HepG2 (cell line): ENCODE results near the gene PDZD11. TPM values are rescaled to one million over a fixed set of nuclear protein-coding genes. Genes with fewer than 3 reads are reported as not detected.

Source experiments
- ATAC-seq: fragments of 200-7000 bp; cut with Tn5 transposase; 3 replicates; pipeline ENCODE4 v1.9.1; 2020; ENCODE audit warnings: mild to moderate bottlenecking, moderate library complexity
- BruUV-seq: library from RNA; stranded (reverse); fragments of 400-500 nt; replicated peaks from 2 replicates; lab custom pipeline; 2021; lab: Mats Ljungman, UMichigan
- CTCF ChIA-PET: fragments of 300-600 bp; formaldehyde crosslinking; extraction: SDS; loops from one replicate; lab custom pipeline; 2021; ENCODE audit warnings: low total read pairs, inconsistent platforms, low intra/inter-chr PET ratio; lab: Yijun Ruan, JAX
- POLR2A ChIA-PET: fragments of 350-600 bp; sonication (Branson Sonifier 250); formaldehyde crosslinking; loops from one replicate; lab custom pipeline; 2020; ENCODE audit warnings: antibody characterized with exemption, inconsistent platforms; lab: Yijun Ruan, JAX
- DNase-seq: peaks from one replicate; pipeline ENCODE4 v3.0.0-alpha.2; 2015; ENCODE audit warnings: low spot score
- FAIRE-seq: peaks from 3 replicates; lab custom pipeline; 2011; peaks lifted over from hg19 to GRCh38; lab: Jason Lieb, UNC
- H2AFZ ChIP-seq: one replicate; pipeline ENCODE4 v1.6.1; 2011; ENCODE audit warnings: low read length, inconsistent platforms
- H3K27ac ChIP-seq: fragments of 300-600 bp; 3 replicates; pipeline ENCODE4 v1.8.0; 2011; ENCODE audit warnings: mixed run types, mild to moderate bottlenecking, mixed read lengths, low read length, inconsistent platforms; ENCODE audit not compliant: insufficient read depth; ENCODE audit errors: extremely low read length
- H3K27me3 ChIP-seq, 2 experiments: fragments of 200-600 bp in 1 of 2; 2 replicates in 1 of 2; 3 replicates in 1 of 2; pipeline versions ENCODE4 v1.6.0 to v1.8.0; 2011; ENCODE audit warnings: low read length in 2 of 2, mild to moderate bottlenecking in 2 of 2, moderate library complexity in 2 of 2, inconsistent platforms in 1 of 2; ENCODE audit not compliant: insufficient read depth in 2 of 2, control insufficient read depth in 1 of 2
- H3K36me3 ChIP-seq, 2 experiments: fragments of 200-600 bp in 1 of 2; replicated peaks in 1 of 2; 2 replicates in 1 of 2; 3 replicates in 1 of 2; pipeline versions ENCODE4 v1.5.1 to v1.8.0; 2011; ENCODE audit warnings: low read length in 2 of 2, inconsistent platforms in 1 of 2; ENCODE audit not compliant: insufficient read depth in 2 of 2, control insufficient read depth in 1 of 2
- H3K4me1 ChIP-seq: 2 replicates; pipeline ENCODE4 v1.5.1; 2012; ENCODE audit warnings: low read length, inconsistent platforms; ENCODE audit not compliant: insufficient read depth
- H3K4me2 ChIP-seq: 2 replicates; pipeline ENCODE4 v1.6.0; 2011; ENCODE audit warnings: low read depth, low read length, inconsistent platforms
- H3K4me3 ChIP-seq, 3 experiments: fragments of 200-600 bp in 1 of 3; sonication (generic), shearing (Covaris generic) in 1 of 3; replicated peaks in 1 of 3; 2 replicates each; pipeline ENCODE4 v1.5.1; 2011 to 2016; ENCODE audit warnings: low read length in 3 of 3, inconsistent platforms in 2 of 3, low read depth in 2 of 3, mild to moderate bottlenecking in 2 of 3, control low read depth in 1 of 3, mixed read lengths in 1 of 3; ENCODE audit not compliant: insufficient read depth in 1 of 3
- H3K79me2 ChIP-seq: one replicate; pipeline ENCODE4 v1.6.1; 2011; ENCODE audit warnings: low read length, inconsistent platforms; ENCODE audit not compliant: insufficient read depth
- H3K9ac ChIP-seq: 2 replicates; pipeline ENCODE4 v1.6.0; 2011; ENCODE audit warnings: mild to moderate bottlenecking, low read depth, low read length, inconsistent platforms; ENCODE audit not compliant: insufficient read depth
- H3K9me3 ChIP-seq: 2 replicates; pipeline ENCODE4 v1.5.1; 2012; ENCODE audit warnings: mild to moderate bottlenecking, low read length
- H4K20me1 ChIP-seq: 2 replicates; pipeline ENCODE4 v1.6.0; 2011; ENCODE audit warnings: inconsistent platforms, mild to moderate bottlenecking, low read length, moderate library complexity; ENCODE audit not compliant: insufficient read depth
- CREB1 ChIP-seq, 2 experiments: fragments of 450-650 bp in 1 of 2; IDR thresholded peaks; 2 replicates each; pipeline ENCODE4 v1.6.1; 2016 to 2017; ENCODE audit warnings: control low read depth in 1 of 2, mild to moderate bottlenecking in 1 of 2, missing compliant biosample characterization in 1 of 2, missing genetic modification characterization in 1 of 2
- FOSL2 ChIP-seq: sonication (generic); formaldehyde crosslinking; IDR thresholded peaks from 2 replicates; pipeline ENCODE4 v1.4.0; 2020; ENCODE audit warnings: missing genetic modification reagents
- MTA3 ChIP-seq: sonication (generic); formaldehyde crosslinking; IDR thresholded peaks from 2 replicates; pipeline ENCODE4 v1.4.0; 2020; ENCODE audit warnings: missing genetic modification reagents
- ZNF567 ChIP-seq: sonication (generic); formaldehyde crosslinking; IDR thresholded peaks from 2 replicates; pipeline ENCODE4 v1.8.1; 2023; ENCODE audit warnings: mild to moderate bottlenecking, missing genetic modification reagents, borderline replicate concordance
- WGBS: methylation state at CpG from one replicate; pipeline ENCODE4 v1.1.6; 2017; ENCODE audit warnings: low lambda C conversion rate; 5-methylcytosine and 5-hydroxymethylcytosine counted together
- in situ Hi-C: cut with HindIII; loops from 2 replicates; pipeline ENCODE4 v1.10.0; 2017; ENCODE audit warnings: low pct_unique_long_range_greater_than_20kb; ENCODE audit not compliant: extremely low pct_ligation_motif_present
- intact Hi-C: fragments of 100-400 bp; cut with micrococcal nuclease; formaldehyde crosslinking; loops from one replicate; pipeline ENCODE4 v1.10.0; 2022; ENCODE audit not compliant: unreplicated experiment
- polyA plus RNA-seq, 8 experiments: library from polyadenylated mRNA; depleted of rRNA in 3 of 8; stranded (reverse) in 7 of 8; unstranded in 1 of 8; fragments of >200 nt; fragmentation: Illumina TruSeq in 4 of 8; extraction: Trizol in 4 of 8; gene quantifications; 2 replicates each; pipeline versions ENCODE4 v1.2.1 to v1.2.3, GENCODE V29; 2011 to 2016; ENCODE audit warnings: low read depth in 4 of 8, missing spikeins in 1 of 8, mixed read lengths in 1 of 8; ENCODE audit not compliant: insufficient read depth in 1 of 8
- total RNA-seq, 5 experiments: library from RNA; depleted of rRNA; stranded (reverse); fragments of >200 nt; fragmentation: Illumina TruSeq; extraction: Trizol; gene quantifications; 2 replicates each; pipeline ENCODE4 v1.2.3, GENCODE V29; 2016; ENCODE audit warnings: low read depth in 1 of 5
- TF ChIP-seq, protein P1 (sequence below): sonication (generic); formaldehyde crosslinking; IDR thresholded peaks from 2 replicates; pipeline ENCODE4 v1.4.0; 2020; ENCODE audit warnings: mild to moderate bottlenecking, missing genetic modification reagents
- TF ChIP-seq, protein P2 (sequence below): sonication (generic); formaldehyde crosslinking; IDR thresholded peaks from 2 replicates; pipeline ENCODE4 v1.9.0; 2022; ENCODE audit warnings: missing genetic modification reagents, mild to moderate bottlenecking, borderline replicate concordance

The PDZD11 gene
- total and polyA plus RNA-seq, 2 of the 13 experiments (the other 11 are each of a cell fraction or from before 2014, with no cell fraction given): 29.1 to 47.0 TPM

GRCh38 chrX:70252491-70252890 lies 37.2 kb downstream of the PDZD11 start:
- H3K4me1 ChIP-seq: peaks cover 21% of the 10 kb centered on the region
- no TSS peak for BruUV-seq
- H3K9me3 ChIP-seq: no peaks in the 10 kb centered on the region
- H3K27ac ChIP-seq: no peak overlapping the region
- intact Hi-C loops (no loop called here), in situ Hi-C loops (no loop called here)
- no peaks in the 10 kb centered on the region for H3K27me3 ChIP-seq
- H2AFZ ChIP-seq: no peak overlapping the region
- FAIRE-seq: no peak
- ATAC-seq: no peak
- no peak overlapping the region for H3K9ac ChIP-seq
- no peak for DNase-seq
- 50% methylated on average over 2 of the region's 2 CpGs for WGBS
- H3K4me2 ChIP-seq: no peak overlapping the region
- H3K4me3 ChIP-seq: no peak overlapping the region
- TF ChIP-seq MTA3 (CRISPR knock-in tag): no peak
- no peak for TF ChIP-seq ZNF567 (CRISPR knock-in tag)
- TF ChIP-seq, protein P1, sequence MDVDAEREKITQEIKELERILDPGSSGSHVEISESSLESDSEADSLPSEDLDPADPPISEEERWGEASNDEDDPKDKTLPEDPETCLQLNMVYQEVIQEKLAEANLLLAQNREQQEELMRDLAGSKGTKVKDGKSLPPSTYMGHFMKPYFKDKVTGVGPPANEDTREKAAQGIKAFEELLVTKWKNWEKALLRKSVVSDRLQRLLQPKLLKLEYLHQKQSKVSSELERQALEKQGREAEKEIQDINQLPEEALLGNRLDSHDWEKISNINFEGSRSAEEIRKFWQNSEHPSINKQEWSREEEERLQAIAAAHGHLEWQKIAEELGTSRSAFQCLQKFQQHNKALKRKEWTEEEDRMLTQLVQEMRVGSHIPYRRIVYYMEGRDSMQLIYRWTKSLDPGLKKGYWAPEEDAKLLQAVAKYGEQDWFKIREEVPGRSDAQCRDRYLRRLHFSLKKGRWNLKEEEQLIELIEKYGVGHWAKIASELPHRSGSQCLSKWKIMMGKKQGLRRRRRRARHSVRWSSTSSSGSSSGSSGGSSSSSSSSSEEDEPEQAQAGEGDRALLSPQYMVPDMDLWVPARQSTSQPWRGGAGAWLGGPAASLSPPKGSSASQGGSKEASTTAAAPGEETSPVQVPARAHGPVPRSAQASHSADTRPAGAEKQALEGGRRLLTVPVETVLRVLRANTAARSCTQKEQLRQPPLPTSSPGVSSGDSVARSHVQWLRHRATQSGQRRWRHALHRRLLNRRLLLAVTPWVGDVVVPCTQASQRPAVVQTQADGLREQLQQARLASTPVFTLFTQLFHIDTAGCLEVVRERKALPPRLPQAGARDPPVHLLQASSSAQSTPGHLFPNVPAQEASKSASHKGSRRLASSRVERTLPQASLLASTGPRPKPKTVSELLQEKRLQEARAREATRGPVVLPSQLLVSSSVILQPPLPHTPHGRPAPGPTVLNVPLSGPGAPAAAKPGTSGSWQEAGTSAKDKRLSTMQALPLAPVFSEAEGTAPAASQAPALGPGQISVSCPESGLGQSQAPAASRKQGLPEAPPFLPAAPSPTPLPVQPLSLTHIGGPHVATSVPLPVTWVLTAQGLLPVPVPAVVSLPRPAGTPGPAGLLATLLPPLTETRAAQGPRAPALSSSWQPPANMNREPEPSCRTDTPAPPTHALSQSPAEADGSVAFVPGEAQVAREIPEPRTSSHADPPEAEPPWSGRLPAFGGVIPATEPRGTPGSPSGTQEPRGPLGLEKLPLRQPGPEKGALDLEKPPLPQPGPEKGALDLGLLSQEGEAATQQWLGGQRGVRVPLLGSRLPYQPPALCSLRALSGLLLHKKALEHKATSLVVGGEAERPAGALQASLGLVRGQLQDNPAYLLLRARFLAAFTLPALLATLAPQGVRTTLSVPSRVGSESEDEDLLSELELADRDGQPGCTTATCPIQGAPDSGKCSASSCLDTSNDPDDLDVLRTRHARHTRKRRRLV (CRISPR knock-in tag): no peak
- TF ChIP-seq FOSL2: no peak
- TF ChIP-seq, protein P2, sequence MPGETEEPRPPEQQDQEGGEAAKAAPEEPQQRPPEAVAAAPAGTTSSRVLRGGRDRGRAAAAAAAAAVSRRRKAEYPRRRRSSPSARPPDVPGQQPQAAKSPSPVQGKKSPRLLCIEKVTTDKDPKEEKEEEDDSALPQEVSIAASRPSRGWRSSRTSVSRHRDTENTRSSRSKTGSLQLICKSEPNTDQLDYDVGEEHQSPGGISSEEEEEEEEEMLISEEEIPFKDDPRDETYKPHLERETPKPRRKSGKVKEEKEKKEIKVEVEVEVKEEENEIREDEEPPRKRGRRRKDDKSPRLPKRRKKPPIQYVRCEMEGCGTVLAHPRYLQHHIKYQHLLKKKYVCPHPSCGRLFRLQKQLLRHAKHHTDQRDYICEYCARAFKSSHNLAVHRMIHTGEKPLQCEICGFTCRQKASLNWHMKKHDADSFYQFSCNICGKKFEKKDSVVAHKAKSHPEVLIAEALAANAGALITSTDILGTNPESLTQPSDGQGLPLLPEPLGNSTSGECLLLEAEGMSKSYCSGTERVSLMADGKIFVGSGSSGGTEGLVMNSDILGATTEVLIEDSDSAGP (CRISPR knock-in tag): no peak
- TF ChIP-seq CREB1 (IDR thresholded peaks at IDR 0.05): no peak
- TF ChIP-seq CREB1 (CRISPR knock-in tag; IDR thresholded peaks at IDR 0.05): no peak
- POLR2A ChIA-PET: no interaction called here
- no peaks in the 10 kb centered on the region for H3K79me2 ChIP-seq
- H4K20me1 ChIP-seq: no peaks in the 10 kb centered on the region
- CTCF ChIA-PET: no interaction called here
- H3K36me3 ChIP-seq: no peaks in the 10 kb centered on the region
